NCI-H2107 treated with DMSO at 0.1 percent for 48 hours (cell line): Measurements from ENCODE around the gene GNAI1.
"Not testable (repeated sequence)": the region's sequence is repeated elsewhere in the genome, so short reads cannot be mapped to it uniquely, and the experiment has no call there.

Source experiments
- DNase-seq: peaks from one replicate; lab custom pipeline; 2025; ENCODE audit not compliant: unreplicated experiment; lab: John Stamatoyannopoulos, UW

Gene GNAI1

DNA sequence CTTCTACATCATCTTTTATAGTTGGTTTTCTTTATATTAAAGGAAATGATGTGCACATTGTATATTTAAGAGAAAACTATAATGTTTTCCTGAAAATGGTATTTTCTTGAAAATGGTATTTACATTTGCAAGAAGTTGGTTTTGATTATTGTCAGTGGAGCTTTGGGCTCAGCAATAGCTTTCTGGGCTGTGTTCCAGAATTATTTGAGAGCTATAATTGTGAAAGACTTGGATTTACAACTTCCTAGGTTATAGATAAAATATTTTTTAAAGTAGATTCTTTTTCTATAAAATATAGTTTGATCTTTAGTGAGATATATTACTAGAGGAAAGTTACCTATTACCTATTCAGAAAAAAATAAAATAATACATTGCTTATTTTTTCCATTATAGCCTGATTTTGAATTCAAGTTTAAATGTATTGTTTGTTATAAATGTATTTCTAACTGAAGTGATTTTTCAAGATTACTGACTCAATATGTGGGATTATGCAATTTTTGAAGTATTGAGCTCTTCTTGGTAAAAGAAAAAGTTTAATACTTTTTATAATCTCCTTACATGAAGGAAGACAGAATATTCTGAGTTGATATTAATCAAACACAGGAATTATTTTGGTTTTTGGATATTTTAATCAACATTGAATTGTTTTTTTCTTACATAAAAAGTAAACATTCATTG lies 20.2 kb downstream of the GNAI1 start:
- DNase-seq, result no peak

DNA sequence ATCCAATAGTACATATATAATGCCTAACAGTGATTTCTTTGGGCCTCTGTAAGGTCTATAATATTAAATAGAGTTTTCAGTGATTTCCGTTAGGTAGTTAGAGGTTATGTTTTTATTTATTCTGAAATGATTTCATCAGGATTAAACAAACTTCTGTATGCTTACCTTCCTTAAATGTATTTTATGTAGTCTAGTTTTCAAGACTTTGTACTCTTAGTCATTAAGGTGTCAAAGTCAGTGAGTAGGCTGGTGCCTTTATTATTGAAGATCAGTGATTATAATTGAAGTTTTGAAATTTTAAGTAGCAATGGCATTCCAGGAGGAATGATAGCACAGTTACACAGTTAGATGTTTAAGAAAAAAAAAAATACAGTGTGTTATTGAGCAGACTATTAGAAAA lies 20.7 kb downstream of the GNAI1 start:
- DNase-seq, result no peak

DNA sequence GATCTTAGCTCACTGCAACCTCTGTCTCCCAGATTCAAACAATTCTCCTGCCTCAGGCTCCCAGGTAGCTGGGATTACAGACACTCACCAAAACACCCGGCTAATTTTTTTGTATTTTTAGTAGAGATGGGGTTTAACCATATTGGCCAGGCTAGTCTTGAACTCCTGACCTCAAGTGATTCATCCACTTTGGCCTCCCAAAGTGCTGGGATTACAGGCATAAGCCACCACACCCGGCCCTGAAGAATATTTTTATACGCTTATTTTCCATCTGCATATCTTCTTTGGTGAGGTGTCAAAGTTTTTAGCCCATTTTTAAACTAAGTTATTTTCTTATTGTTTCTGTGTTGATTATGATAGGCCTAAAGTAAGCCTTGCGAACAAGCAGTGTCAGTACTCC lies 23.1 kb downstream of the GNAI1 start:
- not testable (repeated sequence) for DNase-seq

- DNase-seq, result no peak
These were observed 25.2 kb downstream of the GNAI1 start for GRCh38 chr7:80159802-80160201.

- no peak for DNase-seq
These were observed 26.8 kb downstream of the GNAI1 start for GRCh38 chr7:80161466-80161865.

- DNase-seq, result no peak
These were observed 30.5 kb downstream of the GNAI1 start for GRCh38 chr7:80165177-80165576.

GRCh38 chr7:80170445-80170844 lies 35.8 kb downstream of the GNAI1 start:
- no peak for DNase-seq

GRCh38 chr7:80172387-80172786 lies 37.8 kb downstream of the GNAI1 start:
- no peak for DNase-seq

DNA sequence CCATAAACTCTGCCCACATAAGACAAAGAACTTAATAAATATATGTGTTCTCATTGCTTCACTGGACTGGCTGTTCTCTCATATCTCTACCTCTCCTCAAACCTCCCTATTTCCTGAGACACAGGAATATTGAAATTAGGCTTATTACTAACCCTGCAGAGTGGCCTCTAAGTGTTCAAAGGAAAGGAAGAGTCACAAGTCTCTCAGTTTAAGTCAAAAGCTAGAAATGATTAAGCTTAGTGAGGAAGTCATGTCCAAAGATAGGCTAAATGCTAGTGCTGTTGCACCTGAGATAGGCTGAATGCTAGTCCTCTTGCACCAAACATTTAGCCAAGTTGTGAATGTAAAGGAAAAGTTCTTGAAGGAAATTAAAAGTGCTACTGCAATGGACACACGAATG lies 41.1 kb downstream of the GNAI1 start:
- no peak for DNase-seq

- no peak for DNase-seq
These were observed 46.8 kb downstream of the GNAI1 start for GRCh38 chr7:80181411-80181810.

- DNase-seq, result no peak
These were observed 48.1 kb downstream of the GNAI1 start for GRCh38 chr7:80182630-80183276.

DNA sequence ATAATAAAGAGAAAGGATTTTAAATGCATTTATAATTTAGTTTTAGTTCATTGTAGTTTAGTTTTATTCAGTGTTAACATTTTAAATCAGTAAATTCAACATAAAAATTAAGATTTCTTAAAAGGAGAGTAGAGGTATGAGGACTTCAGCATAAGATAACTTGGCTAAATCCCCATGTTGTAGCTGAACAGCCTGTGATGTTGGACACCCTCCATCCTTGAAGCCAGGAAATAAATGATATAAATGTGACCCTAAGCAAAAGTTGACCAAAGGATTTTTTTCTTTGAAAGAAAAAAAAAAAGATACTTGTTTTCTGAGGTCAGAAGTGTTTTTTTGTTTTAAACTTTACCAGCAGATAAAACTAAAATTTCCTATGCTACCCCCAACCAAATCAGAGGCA lies 48.7 kb downstream of the GNAI1 start:
- DNase-seq, result no peak

DNA sequence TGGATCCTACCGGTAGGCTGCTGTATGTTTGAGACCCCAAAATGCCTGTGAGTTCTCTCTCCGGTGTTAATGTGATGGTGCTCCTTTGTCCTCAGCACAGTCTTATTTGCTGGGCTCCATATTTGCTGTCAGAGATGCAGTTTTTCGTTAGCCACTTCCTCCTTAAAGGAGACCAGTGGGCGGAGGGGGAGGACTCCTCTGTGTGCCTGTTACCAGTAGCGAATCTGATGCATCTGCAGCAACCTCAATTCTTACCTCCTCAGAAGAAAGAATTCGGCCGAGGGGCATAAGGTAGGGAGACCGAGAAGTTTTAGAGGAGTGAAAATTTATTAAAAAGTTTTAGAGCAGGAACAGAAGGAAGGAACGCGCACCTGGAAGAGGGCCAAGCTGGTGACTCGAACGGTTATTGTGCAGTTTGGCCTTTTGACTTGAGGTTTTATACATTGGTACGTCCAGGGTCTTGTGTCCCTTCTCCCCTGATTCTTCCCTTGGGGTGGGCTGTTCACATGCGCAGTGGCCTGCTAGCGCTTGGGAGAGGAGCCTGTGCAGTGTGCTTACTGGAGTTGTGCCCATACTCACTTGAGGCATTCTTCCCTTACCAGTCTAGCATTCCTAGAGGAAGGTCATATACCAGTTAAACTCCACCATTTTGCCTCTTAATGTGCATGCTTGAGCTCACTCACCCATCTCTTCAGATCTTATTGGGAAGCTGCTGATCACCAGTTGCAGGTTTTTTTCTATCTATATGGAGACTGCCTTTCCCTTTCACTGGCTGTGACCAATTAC lies 49.5 kb downstream of the GNAI1 start:
- DNase-seq, result no peak

GRCh38 chr7:80184693-80185092 lies 50.1 kb downstream of the GNAI1 start:
- DNase-seq, result no peak

- no peak for DNase-seq
These were observed 50.9 kb downstream of the GNAI1 start for GRCh38 chr7:80185571-80185970.

GRCh38 chr7:80186721-80187120 lies 52.1 kb downstream of the GNAI1 start:
- DNase-seq, result no peak

DNA sequence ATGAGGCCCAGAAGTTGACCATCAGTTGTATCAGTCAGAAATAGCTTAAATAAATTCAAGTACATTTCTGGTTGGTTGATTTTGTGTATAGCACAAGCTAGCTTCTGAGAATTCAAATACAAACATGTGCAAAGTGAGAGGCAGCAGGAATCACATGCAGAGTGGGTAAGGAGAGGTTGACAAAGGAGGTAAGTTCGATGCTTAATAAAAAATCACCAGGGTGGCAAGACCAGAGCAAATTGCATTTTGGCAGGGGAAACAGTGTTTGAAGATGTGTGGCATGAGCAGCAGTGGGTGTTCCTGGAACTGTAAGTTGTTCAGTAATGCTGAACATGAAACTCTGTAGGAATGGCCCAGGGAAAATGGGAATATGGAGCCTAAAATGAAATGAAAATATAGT lies 52.6 kb downstream of the GNAI1 start:
- no peak for DNase-seq

DNA sequence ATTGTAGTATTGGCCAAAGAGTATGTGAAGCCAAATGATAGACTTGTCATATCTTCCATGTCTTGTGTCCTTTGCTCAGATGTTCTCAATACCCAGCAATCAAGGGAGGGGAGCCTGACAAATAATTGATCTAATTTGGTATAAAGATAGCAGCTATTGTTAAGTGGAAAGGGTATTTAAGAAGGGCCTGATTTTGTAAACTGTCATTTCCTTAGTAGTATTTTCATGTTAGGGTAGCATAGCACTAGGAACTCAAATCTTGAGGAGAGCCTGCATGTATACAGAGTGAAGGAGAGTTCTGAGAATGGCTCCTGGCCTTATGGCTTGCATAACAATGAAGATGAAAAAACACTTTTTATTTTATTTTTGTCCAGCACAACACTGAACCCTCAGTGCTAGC lies 53.1 kb downstream of the GNAI1 start:
- no peak for DNase-seq

DNA sequence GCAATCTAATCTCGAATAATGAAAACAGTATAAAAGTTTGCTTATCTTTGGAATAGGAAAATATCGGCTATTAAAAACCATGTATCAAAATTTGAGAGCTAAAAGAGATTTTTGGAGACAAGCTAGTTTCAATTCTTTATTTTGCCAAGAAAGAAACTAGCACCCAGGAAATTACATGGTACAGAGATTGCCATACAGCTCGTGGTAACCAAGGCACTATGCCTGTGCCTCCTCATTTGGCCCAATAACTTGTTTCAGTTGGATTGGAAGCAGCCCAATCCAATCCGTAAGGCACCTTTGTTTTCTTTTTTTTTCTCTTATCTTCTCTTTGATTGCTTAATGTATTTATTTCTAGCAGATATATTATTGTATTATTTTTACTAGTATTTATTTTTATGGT lies 55.0 kb downstream of the GNAI1 start:
- no peak for DNase-seq

GRCh38 chr7:80197627-80198026 lies 63.0 kb downstream of the GNAI1 start:
- DNase-seq, result no peak

GRCh38 chr7:80199051-80199450 lies 64.4 kb downstream of the GNAI1 start:
- no peak for DNase-seq

GRCh38 chr7:80204454-80204853 lies 69.8 kb downstream of the GNAI1 start:
- DNase-seq, result no peak
